H1 (cell line): ENCODE data around the gene HOXA6. TPM values are rescaled to one million over a fixed set of nuclear protein-coding genes. Genes with fewer than 3 reads are reported as not detected.

Experiments used
- CTCF ChIA-PET: fragments of 300-600 bp; sonication (Branson Sonifier 250); formaldehyde crosslinking; loops from one replicate; lab custom pipeline; 2021; ENCODE audit not compliant: partially characterized antibody; lab: Charles Lee
- POLR2A ChIA-PET: fragments of 300-600 bp; sonication (Branson Sonifier 250); formaldehyde crosslinking; loops from one replicate; lab custom pipeline; 2021; ENCODE audit warnings: inconsistent platforms; ENCODE audit not compliant: partially characterized antibody; lab: Charles Lee
- DNase-seq, 2 experiments: peaks; one replicate each; pipeline versions ENCODE4 v3.0.0 to v3.0.0-alpha.2; 2010 to 2022; ENCODE audit warnings: low spot score in 2 of 2, low read depth in 1 of 2, mixed read lengths in 1 of 2
- FAIRE-seq: peaks from 2 replicates; lab custom pipeline; 2011; peaks lifted over from hg19 to GRCh38; lab: Jason Lieb, UNC
- H2AFZ ChIP-seq: 2 replicates; pipeline ENCODE4 v1.8.1; 2012; ENCODE audit warnings: low read length, inconsistent platforms
- H2AK5ac ChIP-seq: 2 replicates; pipeline ENCODE4 v1.6.1; 2013; ENCODE audit warnings: low read depth, low read length
- H2BK120ac ChIP-seq: replicated peaks from 2 replicates; pipeline ENCODE3; 2013; ENCODE audit warnings: low read depth, low read length, inconsistent platforms
- H2BK12ac ChIP-seq: 2 replicates; pipeline ENCODE4 v1.6.1; 2013; ENCODE audit warnings: low read depth, low read length
- H2BK15ac ChIP-seq: 2 replicates; pipeline ENCODE4 v1.6.1; 2013; ENCODE audit warnings: low read length
- H2BK20ac ChIP-seq: 2 replicates; pipeline ENCODE4 v1.6.1; 2013; ENCODE audit warnings: low read length
- H2BK5ac ChIP-seq: 2 replicates; pipeline ENCODE4 v1.6.1; 2013; ENCODE audit warnings: low read depth, low read length
- H3K14ac ChIP-seq: 2 replicates; pipeline ENCODE4 v1.6.1; 2013; ENCODE audit warnings: inconsistent platforms; ENCODE audit not compliant: insufficient read length
- H3K18ac ChIP-seq: 2 replicates; pipeline ENCODE4 v1.6.1; 2013; ENCODE audit warnings: low read length; ENCODE audit errors: extremely low read depth
- H3K23ac ChIP-seq: 2 replicates; pipeline ENCODE4 v1.6.1; 2013; ENCODE audit warnings: inconsistent platforms; ENCODE audit not compliant: insufficient read length
- H3K23me2 ChIP-seq: 2 replicates; pipeline ENCODE4 v1.6.1; 2013; ENCODE audit warnings: low read depth, low read length
- H3K27ac ChIP-seq: 2 replicates; pipeline ENCODE4 v1.6.1; 2011; ENCODE audit warnings: low read depth, low read length, inconsistent platforms
- H3K27me3 ChIP-seq, 4 experiments: replicated peaks in 1 of 4; 1 replicate in 1 of 4; 2 replicates in 3 of 4; pipeline versions ENCODE4 v1.6.1 to v1.8.1; 2011 to 2013; ENCODE audit warnings: low read length in 3 of 4, mild to moderate bottlenecking in 3 of 4, inconsistent platforms in 2 of 4, mixed read lengths in 2 of 4, moderate library complexity in 1 of 4; ENCODE audit not compliant: control insufficient read depth in 3 of 4, insufficient read depth in 3 of 4; ENCODE audit errors: extremely low read depth in 1 of 4
- H3K36me3 ChIP-seq, 4 experiments: 2 replicates each; pipeline versions ENCODE4 v1.6.1 to v1.8.1; 2011 to 2013; ENCODE audit warnings: mild to moderate bottlenecking in 4 of 4, low read length in 3 of 4, moderate library complexity in 2 of 4, control low read depth in 1 of 4, inconsistent platforms in 1 of 4; ENCODE audit not compliant: insufficient read depth in 4 of 4, control insufficient read depth in 2 of 4
- H3K4ac ChIP-seq: replicated peaks from 2 replicates; pipeline ENCODE3; 2013; ENCODE audit warnings: low read length, low read depth, mixed read lengths, inconsistent platforms; ENCODE audit not compliant: insufficient read length
- H3K4me1 ChIP-seq, 4 experiments: replicated peaks in 1 of 4; 1 replicate in 1 of 4; 2 replicates in 3 of 4; pipeline versions ENCODE4 v1.6.1 to v1.8.1; 2011 to 2013; ENCODE audit warnings: low read length in 3 of 4, inconsistent platforms in 2 of 4, mixed read lengths in 1 of 4; ENCODE audit not compliant: insufficient read depth in 4 of 4, control insufficient read depth in 3 of 4
- H3K4me2 ChIP-seq, 2 experiments: 2 replicates each; pipeline versions ENCODE4 v1.6.1 to v1.8.1; 2011 to 2013; ENCODE audit warnings: low read depth in 2 of 2, low read length in 2 of 2, control low read depth in 1 of 2, inconsistent platforms in 1 of 2, mild to moderate bottlenecking in 1 of 2; ENCODE audit not compliant: insufficient read depth in 1 of 2
- H3K4me3 ChIP-seq, 4 experiments: fragments of 200-600, 300-600 bp in 1 of 4; sonication (generic), shearing (Covaris generic), sonication (Bioruptor Twin) in 1 of 4; 2 replicates each; pipeline versions ENCODE4 v1.5.1 to v1.8.1; 2011 to 2016; ENCODE audit warnings: low read length in 4 of 4, low read depth in 3 of 4, control low read depth in 2 of 4, inconsistent platforms in 2 of 4, mild to moderate bottlenecking in 2 of 4, mixed read lengths in 1 of 4, moderate library complexity in 1 of 4; ENCODE audit not compliant: insufficient read depth in 2 of 4; ENCODE audit errors: extremely low read depth in 1 of 4
- H3K56ac ChIP-seq: replicated peaks from 2 replicates; pipeline ENCODE3; 2013; ENCODE audit warnings: low read depth, mild to moderate bottlenecking, mixed read lengths, low read length, inconsistent platforms; ENCODE audit not compliant: insufficient read length
- H3K79me1 ChIP-seq: 2 replicates; pipeline ENCODE4 v1.6.1; 2013; ENCODE audit warnings: low read depth, low read length, control low read depth
- H3K79me2 ChIP-seq, 2 experiments: 2 replicates each; pipeline versions ENCODE4 v1.6.1 to v1.8.1; 2012 to 2013; ENCODE audit warnings: low read length in 2 of 2, mild to moderate bottlenecking in 2 of 2, inconsistent platforms in 1 of 2; ENCODE audit not compliant: insufficient read depth in 2 of 2, control insufficient read depth in 1 of 2
- H3K9ac ChIP-seq, 4 experiments: replicated peaks in 1 of 4; 1 replicate in 1 of 4; 2 replicates in 3 of 4; pipeline versions ENCODE4 v1.6.1 to v1.8.1; 2011 to 2013; ENCODE audit warnings: low read depth in 3 of 4, low read length in 3 of 4, control low read depth in 2 of 4, mild to moderate bottlenecking in 2 of 4, moderate library complexity in 2 of 4, inconsistent platforms in 1 of 4; ENCODE audit errors: extremely low read depth in 1 of 4
- H3K9me3 ChIP-seq, 2 experiments: 2 replicates each; pipeline versions ENCODE4 v1.6.1 to v1.8.1; 2012 to 2013; ENCODE audit warnings: mild to moderate bottlenecking in 2 of 2, moderate library complexity in 2 of 2, control low read depth in 1 of 2, inconsistent platforms in 1 of 2, low read depth in 1 of 2, low read length in 1 of 2, mixed read lengths in 1 of 2; ENCODE audit not compliant: insufficient read depth in 2 of 2
- H4K20me1 ChIP-seq, 2 experiments: replicated peaks in 1 of 2; 2 replicates each; pipeline versions ENCODE3 to v1.8.1; 2011 to 2013; ENCODE audit warnings: inconsistent platforms in 2 of 2, low read length in 2 of 2, mild to moderate bottlenecking in 1 of 2; ENCODE audit not compliant: insufficient read depth in 2 of 2, control insufficient read depth in 1 of 2
- H4K5ac ChIP-seq: 2 replicates; pipeline ENCODE4 v1.6.1; 2013; ENCODE audit warnings: low read length, low read depth, mixed read lengths, inconsistent platforms; ENCODE audit not compliant: insufficient read length
- H4K8ac ChIP-seq: 2 replicates; pipeline ENCODE4 v1.8.0; 2013; ENCODE audit warnings: mild to moderate bottlenecking, moderate library complexity, low read length, inconsistent platforms; ENCODE audit not compliant: insufficient read depth; ENCODE audit errors: extremely low read depth
- H4K91ac ChIP-seq: replicated peaks from 2 replicates; pipeline ENCODE3; 2013; ENCODE audit warnings: low read length, mixed read lengths, inconsistent platforms; ENCODE audit not compliant: insufficient read length
- CEBPB ChIP-seq: IDR thresholded peaks from 2 replicates; pipeline ENCODE4 v1.6.1; 2012; ENCODE audit warnings: low read depth, low read length
- CREB1 ChIP-seq: IDR thresholded peaks from 2 replicates; pipeline ENCODE4 v1.6.1; 2012; ENCODE audit warnings: inconsistent platforms
- RNF2 ChIP-seq: fragments of 200-900, 300-1000 bp; sonication (generic); IDR thresholded peaks from 2 replicates; pipeline ENCODE4 v1.7.1; 2016; ENCODE audit warnings: borderline replicate concordance, low read depth, mild to moderate bottlenecking, antibody characterized with exemption, low read length; ENCODE audit not compliant: poor library complexity, severe bottlenecking; ENCODE audit errors: missing control alignments
- SIRT6 ChIP-seq: IDR thresholded peaks from one replicate; pipeline ENCODE4 v1.7.1; 2012; ENCODE audit warnings: low read length, inconsistent platforms
- WGBS, 2 experiments: shearing (Covaris generic) in 1 of 2; methylation state at CpG; one replicate each; pipeline versions ENCODE4 v1.1.6 to v1.1.7; 2013 to 2015; ENCODE audit warnings: low lambda C conversion rate in 2 of 2, mixed read lengths in 2 of 2, inconsistent platforms in 1 of 2, low coverage in 1 of 2, missing lambda C conversion rate in 1 of 2; ENCODE audit not compliant: insufficient replicate concordance in 2 of 2, insufficient coverage in 1 of 2, insufficient read length in 1 of 2; ENCODE audit errors: extremely low coverage in 1 of 2, missing lambda C conversion rate in 1 of 2; 5-methylcytosine and 5-hydroxymethylcytosine counted together
- polyA plus RNA-seq, 7 experiments: library from polyadenylated mRNA; depleted of rRNA in 3 of 7; stranded (reverse) in 5 of 7; unstranded in 2 of 7; fragments of >200 nt in 5 of 7; fragments of 200-250 nt in 2 of 7; gene quantifications; 1 replicate in 5 of 7; 2 replicates in 1 of 7; 4 replicates in 1 of 7; pipeline versions ENCODE4 v1.2.1 to v1.2.3, GENCODE V29; 2011 to 2013; ENCODE audit warnings: missing spikeins in 2 of 7, mixed read lengths in 2 of 7
- total RNA-seq: library from RNA; stranded (reverse); fragmentation: NEBNext Ultra II Directional; extraction: Animal tissue kit (Norgen Biotek cat#: 25700); gene quantifications from 2 replicates; pipeline ENCODE4 v1.2.1, GENCODE V29; 2021

The HOXA6 gene
- total and polyA plus RNA-seq, 2 of the 8 experiments (the other 6 are each of a cell fraction or from before 2014, with no cell fraction given): not detected

GRCh38 chr7:27189997-27190748 lies 42.6 kb upstream of the HOXA6 start:
- Histone ChIP-seq H4K91ac (no peak overlapping the region), H3K79me1 (no peaks in the 10 kb centered on the region), H2BK20ac (no peak overlapping the region), H4K8ac (no peak overlapping the region), H3K23ac (no peak overlapping the region), H2AFZ (no peak overlapping the region), H3K23me2 (no peaks in the 10 kb centered on the region), H3K36me3 (peaks cover 0 to 10% (median 0%) of the 10 kb centered on the region in 4 experiments; a peak in 1 of 8 replicates), H3K79me2 (no peaks in the 10 kb centered on the region), H4K20me1 (peaks cover 30 to 61% of the 10 kb centered on the region in 2 experiments), H2BK120ac (no peak overlapping the region), H3K27ac (no peak overlapping the region), H3K4ac (no peak overlapping the region), H2BK5ac (no peak overlapping the region), H3K4me2 (no peak overlapping the region), H2BK12ac (no peak overlapping the region), H3K27me3 (peaks cover 96 to 100% (median 98%) of the 10 kb centered on the region in 4 experiments), H2BK15ac (no peak overlapping the region)
- FAIRE-seq: no peak
- POLR2A ChIA-PET: no interaction called here
- WGBS, 2 experiments: 43% methylated on average over 7 of the region's 7 CpGs; no CpG with 5 or more reads in 1 of the 2 experiments
- CTCF ChIA-PET: interaction anchor here (0.5 to 9.1 kb wide), 11 partner anchors 9 to 830 kb away, joined by 3 to 64 read pairs (median 4); partner anchors contain the start of genes HOXA13 and HOXA5
- peak in 1 of 2 experiments; percentile 22 for DNase-seq
- TF ChIP-seq CEBPB (no peak), SIRT6 (no peak), CREB1 (no peak), RNF2 (peak; percentile 15)
- TF ChIP-seq, all 59 proteins: peak for 1
- no peak overlapping the region for H3K18ac ChIP-seq
- no peak overlapping the region for H3K14ac ChIP-seq
- no peak overlapping the region for H3K4me3 ChIP-seq
- no peak overlapping the region for H3K9ac ChIP-seq
- peaks cover 0 to 22% (median 16%) of the 10 kb centered on the region in 4 experiments; a peak in 5 of 7 replicates for H3K4me1 ChIP-seq
- H3K9me3 ChIP-seq: peaks cover 0 to 3% of the 10 kb centered on the region in 2 experiments; a peak in 1 of 4 replicates
- H2AK5ac ChIP-seq: no peak overlapping the region
- H3K56ac ChIP-seq: no peak overlapping the region
- no peak overlapping the region for H4K5ac ChIP-seq
